ENCODE measurements around the gene TANGO6. TPM values are rescaled to one million over a fixed set of nuclear protein-coding genes. Genes with fewer than 3 reads are reported as not detected.
A peak's percentile ranks its signal among the peaks of the same experiment; 100 is the strongest.

Gene TANGO6
- total and polyA plus RNA-seq, 10 of the 15 experiments (the other 5 are each of a cell fraction or from before 2014, with no cell fraction given): 1.1 to 20.6 (median 11.0) TPM

- no peaks in the 10 kb centered on the region for H4K20me1 ChIP-seq (ENCODE audit: control insufficient read depth, insufficient read depth)
- intact Hi-C loops (cut with micrococcal nuclease; ENCODE audit: unreplicated experiment): loop anchor here (1.0 to 10.0 kb wide), 4 partner anchors 200 to 383 kb away; no protein-coding TSS in a partner anchor
- POLR2A ChIA-PET: no interaction called here
- H3K79me2 ChIP-seq (ENCODE audit: control insufficient read depth, insufficient read depth, low read length): no peaks in the 10 kb centered on the region
- BruUV-seq (replicated peaks): no TSS peak
- DNase-seq (ENCODE audit: low read depth, low spot score): no peak
- no peaks in the 10 kb centered on the region for H3K9me3 ChIP-seq (replicated peaks; ENCODE audit: control insufficient read depth, insufficient read depth, low read length)
- H3K9ac ChIP-seq (ENCODE audit: control insufficient read depth, insufficient read depth, low read length): no peak overlapping the region
- CTCF ChIA-PET: interaction anchor here (0.6 to 4.8 kb wide), 19 partner anchors 11 to 384 kb away, joined by 3 to 43 read pairs (median 4); partner anchors contain the start of gene UTP4
- no peaks in the 10 kb centered on the region for H3K27me3 ChIP-seq (replicated peaks in 1 of 2; ENCODE audit: control insufficient read depth in 2 of 2, insufficient read depth in 2 of 2, low read length in 1 of 2)
- ATAC-seq: peak; percentile 68
- H3K4me2 ChIP-seq (ENCODE audit: control insufficient read depth, insufficient read depth): no peak overlapping the region
- H3K27ac ChIP-seq (ENCODE audit: control insufficient read depth, insufficient read depth): no peak overlapping the region
- TF ChIP-seq RAD21 (IDR thresholded peaks at IDR 0.05; ENCODE audit: insufficient read depth, low read depth, low read length): peak; percentile 79
- TF ChIP-seq SMC3 (IDR thresholded peaks at IDR 0.05; ENCODE audit: borderline replicate concordance, low read length): peak; percentile 51; the same call in 1 of the 2 replicates
- peak in 1 of 2 experiments; percentile 24; a peak in 1 of 4 replicates for TF ChIP-seq BHLHE40 (IDR thresholded peaks at IDR 0.05; ENCODE audit: borderline replicate concordance in 1 of 2, low read depth in 2 of 2, low read length in 1 of 2)
- no peak for TF ChIP-seq ZNF592 (IDR thresholded peaks at IDR 0.05)
- TF ChIP-seq CTCF (IDR thresholded peaks at IDR 0.05 in 2 of 3, conservative IDR thresholded peaks at IDR 0.05 in 1 of 3; ENCODE audit: control insufficient read depth in 2 of 3, extremely low read depth in 1 of 3, insufficient read depth in 1 of 3, low read depth in 3 of 3, low read length in 3 of 3): peak; percentile 54 to 61 (median 54); a peak in 5 of 6 replicates
- H3K4me1 ChIP-seq (ENCODE audit: control insufficient read depth, insufficient read depth, low read length): no peaks in the 10 kb centered on the region
- no peak overlapping the region for H3K4me3 ChIP-seq
- FAIRE-seq: no peak
- H2AFZ ChIP-seq (ENCODE audit: control insufficient read depth, low read depth, low read length): no peak overlapping the region
- in situ Hi-C loops (cut with MboI): loop anchor here (5.0 kb wide), 1 partner anchor 220 kb away; no protein-coding TSS in a partner anchor
- WGBS (ENCODE audit: insufficient coverage, insufficient replicate concordance, low lambda C conversion rate, missing lambda C conversion rate): 63% methylated on average over 5 of the region's 5 CpGs
- H3K36me3 ChIP-seq (ENCODE audit: control insufficient read depth in 2 of 2, insufficient read depth in 2 of 2, low read length in 1 of 2): no peaks in the 10 kb centered on the region; a peak in 1 of 4 replicates
- RAD21 ChIA-PET (ENCODE audit: unreplicated experiment): interaction anchor here (0.9 to 1.6 kb wide), 6 partner anchors 55 to 385 kb away, joined by 3 to 7 read pairs (median 3); no protein-coding TSS in a partner anchor
- SMC1A ChIA-PET (ENCODE audit: uncharacterized antibody, unreplicated experiment): interaction anchor here (0.7 to 4.4 kb wide), 12 partner anchors 16 to 386 kb away, joined by 3 to 27 read pairs (median 3); partner anchors contain the start of gene HAS3
Observed at GRCh38 chr16:68902003-68902968, 59.0 kb downstream of the TANGO6 start.
